Skeletal muscle satellite cell (primary cell): ENCODE measurements around the gene SMC5.

Experiments
- H3K27me3 ChIP-seq: 2 replicates; pipeline ENCODE4 v1.7.0; 2013; ENCODE audit warnings: low read length; ENCODE audit not compliant: control insufficient read depth, insufficient read depth
- H3K36me3 ChIP-seq: 2 replicates; pipeline ENCODE4 v1.7.0; 2013; ENCODE audit warnings: mild to moderate bottlenecking, control low read depth, low read length; ENCODE audit not compliant: insufficient read depth
- H3K4me1 ChIP-seq: 2 replicates; pipeline ENCODE4 v1.7.0; 2013; ENCODE audit warnings: low read length; ENCODE audit not compliant: control insufficient read depth, insufficient read depth
- H3K4me2 ChIP-seq: 2 replicates; pipeline ENCODE4 v1.7.0; 2013; ENCODE audit warnings: mild to moderate bottlenecking, low read length
- H3K4me3 ChIP-seq: 2 replicates; pipeline ENCODE4 v1.7.0; 2013; ENCODE audit warnings: low read length
- H3K9ac ChIP-seq: 2 replicates; pipeline ENCODE4 v1.7.0; 2013; ENCODE audit warnings: mild to moderate bottlenecking, low read depth, low read length, moderate library complexity
- H3K9me3 ChIP-seq: replicated peaks from 2 replicates; pipeline ENCODE4 v1.7.0; 2013; ENCODE audit warnings: mild to moderate bottlenecking, control low read depth, low read length

The SMC5 gene

DNA sequence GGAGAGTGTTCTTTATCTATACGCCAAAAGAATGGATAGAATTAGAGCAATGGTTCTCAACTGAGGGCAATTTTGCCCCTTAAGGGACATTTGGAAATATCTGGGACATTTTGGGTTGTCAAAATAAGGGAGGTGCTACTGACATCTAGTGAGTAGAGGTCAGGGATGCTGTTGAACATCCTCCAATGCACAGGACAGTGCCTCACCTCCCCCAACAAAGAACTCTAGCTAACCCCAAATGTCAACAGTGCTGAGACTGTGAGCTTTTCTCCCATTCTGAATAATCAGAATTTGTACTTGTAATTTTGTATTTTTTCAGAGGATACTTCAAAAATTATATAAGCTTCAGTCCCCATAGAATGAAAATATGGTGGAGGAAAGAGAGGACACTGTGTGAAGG, 8.6 kb upstream of the SMC5 start:
- Histone ChIP-seq H3K36me3 (no peaks in the 10 kb centered on the region), H3K4me3 (no peak overlapping the region), H3K9ac (no peak overlapping the region), H3K4me1 (peaks cover 9% of the 10 kb centered on the region), H3K4me2 (no peak overlapping the region), H3K27me3 (no peaks in the 10 kb centered on the region), H3K9me3 (no peaks in the 10 kb centered on the region)

DNA sequence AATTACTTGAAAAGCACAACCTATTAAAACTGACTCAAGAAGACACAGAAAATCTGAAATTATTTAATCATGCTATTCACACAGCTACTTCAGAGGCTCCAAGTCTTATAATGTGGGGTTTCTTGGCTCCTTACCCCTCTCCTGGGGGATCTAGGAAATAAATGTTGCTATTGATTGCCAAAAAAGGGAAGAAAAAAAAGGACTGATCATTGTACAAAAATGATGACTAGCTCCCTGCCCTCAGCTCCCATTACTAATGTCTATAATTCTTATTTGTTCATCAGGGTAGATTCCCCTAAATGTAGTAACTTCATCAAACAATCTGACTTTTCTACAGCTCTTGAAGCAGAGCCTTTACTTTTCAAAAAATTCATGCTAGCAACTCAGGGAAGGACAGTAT, 3.3 kb upstream of the SMC5 start:
- Histone ChIP-seq H3K9me3 (no peaks in the 10 kb centered on the region), H3K9ac (peak overlapping the region; percentile 99), H3K4me1 (peaks cover 41% of the 10 kb centered on the region), H3K36me3 (peaks cover 5% of the 10 kb centered on the region), H3K27me3 (no peaks in the 10 kb centered on the region), H3K4me2 (peak overlapping the region; percentile 94), H3K4me3 (peak overlapping the region; percentile 96)

DNA sequence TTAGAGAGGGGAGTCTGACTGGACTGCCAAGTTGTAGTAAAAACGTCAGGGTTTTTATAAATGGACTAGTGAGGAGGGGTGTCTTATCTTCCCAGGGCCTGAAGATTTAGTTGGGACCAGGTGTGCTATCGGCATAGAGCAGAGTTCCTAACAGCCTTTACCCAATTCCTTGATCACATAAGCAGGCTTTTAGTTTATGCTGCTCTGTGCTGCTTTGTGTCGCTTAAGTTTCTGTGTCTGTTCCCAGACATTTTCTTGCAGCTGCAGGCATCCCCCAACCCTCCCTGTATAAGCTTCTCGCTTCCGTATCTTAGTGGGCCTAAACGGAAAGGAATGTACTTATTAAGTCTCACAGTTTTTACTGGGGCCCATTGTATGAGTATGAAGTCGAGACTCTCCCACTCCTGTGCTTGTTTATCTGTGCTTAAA, 2.6 kb upstream of the SMC5 start:
- Histone ChIP-seq H3K9me3 (no peaks in the 10 kb centered on the region), H3K36me3 (peaks cover 10% of the 10 kb centered on the region), H3K4me1 (peaks cover 47% of the 10 kb centered on the region), H3K27me3 (no peaks in the 10 kb centered on the region), H3K4me2 (peak overlapping the region; percentile 94), H3K9ac (peak overlapping the region; percentile 99), H3K4me3 (peak overlapping the region; percentile 96)

- Histone ChIP-seq H3K36me3 (peaks cover 23% of the 10 kb centered on the region), H3K4me3 (peak overlapping the region; percentile 96), H3K9me3 (no peaks in the 10 kb centered on the region), H3K27me3 (no peaks in the 10 kb centered on the region), H3K9ac (peak overlapping the region; percentile 99), H3K4me1 (peaks cover 60% of the 10 kb centered on the region), H3K4me2 (peak overlapping the region; percentile 94)
Measured at GRCh38 chr9:70257502-70257901, 1.3 kb upstream of the SMC5 start.

- peak overlapping the region; percentile 96 for H3K4me3 ChIP-seq
- no peaks in the 10 kb centered on the region for H3K9me3 ChIP-seq
- peak overlapping the region; percentile 94 for H3K4me2 ChIP-seq
- no peaks in the 10 kb centered on the region for H3K27me3 ChIP-seq
- peaks cover 24% of the 10 kb centered on the region for H3K36me3 ChIP-seq
- peaks cover 67% of the 10 kb centered on the region for H3K4me1 ChIP-seq
- H3K9ac ChIP-seq = peak overlapping the region; percentile 99
Measured at GRCh38 chr9:70257991-70258691, 637 bp upstream of the SMC5 start.

GRCh38 chr9:70259512-70259802, 679 bp downstream of the SMC5 start:
- H3K9ac ChIP-seq = peak overlapping the region; percentile 99
- peak overlapping the region; percentile 94 for H3K4me2 ChIP-seq
- H3K9me3 ChIP-seq = no peaks in the 10 kb centered on the region
- peak overlapping the region; percentile 96 for H3K4me3 ChIP-seq
- peaks cover 29% of the 10 kb centered on the region for H3K36me3 ChIP-seq
- peaks cover 69% of the 10 kb centered on the region for H3K4me1 ChIP-seq
- no peaks in the 10 kb centered on the region for H3K27me3 ChIP-seq

GRCh38 chr9:70260007-70260443, 1.2 kb downstream of the SMC5 start:
- H3K9ac ChIP-seq = peak overlapping the region; percentile 99
- no peaks in the 10 kb centered on the region for H3K27me3 ChIP-seq
- peak overlapping the region; percentile 94 for H3K4me2 ChIP-seq
- peaks cover 64% of the 10 kb centered on the region for H3K4me1 ChIP-seq
- H3K4me3 ChIP-seq = peak overlapping the region; percentile 96
- H3K9me3 ChIP-seq = no peaks in the 10 kb centered on the region
- H3K36me3 ChIP-seq = peaks cover 35% of the 10 kb centered on the region

DNA sequence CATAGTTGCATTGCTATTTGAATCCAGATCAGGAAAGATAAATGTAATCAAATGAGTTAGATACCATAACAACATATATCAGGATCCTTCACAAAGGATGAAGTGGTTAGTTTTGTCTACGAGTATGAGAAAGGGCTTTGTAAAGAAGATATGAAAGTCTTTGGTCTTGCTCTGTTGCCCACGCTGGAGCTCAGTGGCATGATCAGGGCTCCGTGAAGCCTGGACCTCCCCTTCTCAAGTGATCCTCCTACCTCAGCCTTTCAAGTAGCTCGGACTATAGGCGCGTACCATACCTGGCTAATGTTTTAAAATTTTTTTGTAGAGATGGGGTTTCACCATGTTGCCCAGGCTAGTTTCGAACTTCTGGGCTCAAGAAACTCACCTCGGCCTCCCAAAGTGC, 1.8 kb downstream of the SMC5 start:
- H3K27me3 ChIP-seq = no peaks in the 10 kb centered on the region
- H3K4me1 ChIP-seq = peaks cover 59% of the 10 kb centered on the region
- peak overlapping the region; percentile 94 for H3K4me2 ChIP-seq
- H3K9me3 ChIP-seq = no peaks in the 10 kb centered on the region
- H3K36me3 ChIP-seq = peaks cover 39% of the 10 kb centered on the region
- no peak overlapping the region for H3K9ac ChIP-seq
- H3K4me3 ChIP-seq = peak overlapping the region; percentile 96

DNA sequence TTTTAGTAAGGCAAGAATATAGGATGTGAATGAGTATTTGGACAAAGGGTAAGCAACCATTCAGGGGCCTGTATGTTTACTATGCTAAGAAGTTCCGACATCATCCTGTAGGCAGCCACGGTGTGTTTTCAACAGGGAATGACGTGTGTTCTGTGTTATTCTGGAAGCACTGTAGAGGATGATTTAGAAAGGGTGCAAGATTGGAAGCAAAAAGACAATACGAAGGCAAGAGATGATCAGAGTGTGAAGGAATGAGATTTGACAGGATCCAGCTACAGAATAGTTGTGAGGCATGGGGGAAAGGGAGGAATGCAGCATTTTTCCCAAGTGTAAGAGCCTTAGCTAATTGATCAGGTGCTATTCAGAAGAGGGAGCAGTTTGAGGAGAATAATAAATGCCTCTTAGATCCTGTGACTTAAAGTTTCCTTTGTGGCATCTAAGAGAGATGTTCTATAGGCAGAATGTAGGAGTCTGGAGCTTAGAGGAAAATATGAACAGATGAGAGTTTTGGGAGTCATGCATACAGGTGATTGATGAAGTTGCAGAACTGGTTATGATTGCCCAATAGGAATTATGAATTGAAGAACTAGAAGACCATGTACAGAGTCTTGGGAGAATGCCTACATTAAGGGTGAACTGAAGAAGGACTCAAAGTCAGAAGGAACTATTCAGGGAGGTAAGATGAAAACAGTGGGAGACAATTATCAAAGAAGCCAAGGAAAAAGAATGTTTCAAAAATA, 2.5 kb downstream of the SMC5 start:
- Histone ChIP-seq H3K9me3 (no peaks in the 10 kb centered on the region), H3K36me3 (peaks cover 44% of the 10 kb centered on the region), H3K4me1 (peaks cover 54% of the 10 kb centered on the region), H3K4me2 (peak overlapping the region; percentile 94), H3K9ac (no peak overlapping the region), H3K27me3 (no peaks in the 10 kb centered on the region), H3K4me3 (peak overlapping the region; percentile 6)

GRCh38 chr9:70262366-70262765, 3.6 kb downstream of the SMC5 start:
- H3K27me3 ChIP-seq = no peaks in the 10 kb centered on the region
- H3K4me2 ChIP-seq = peak overlapping the region; percentile 29
- no peaks in the 10 kb centered on the region for H3K9me3 ChIP-seq
- H3K4me1 ChIP-seq = peaks cover 45% of the 10 kb centered on the region
- H3K9ac ChIP-seq = peak overlapping the region; percentile 10
- peaks cover 54% of the 10 kb centered on the region for H3K36me3 ChIP-seq
- peak overlapping the region; percentile 41 for H3K4me3 ChIP-seq

GRCh38 chr9:70262948-70263347, 4.2 kb downstream of the SMC5 start:
- Histone ChIP-seq H3K9me3 (no peaks in the 10 kb centered on the region), H3K9ac (peak overlapping the region; percentile 9), H3K4me3 (no peak overlapping the region), H3K27me3 (no peaks in the 10 kb centered on the region), H3K4me1 (peaks cover 39% of the 10 kb centered on the region), H3K4me2 (peak overlapping the region; percentile 29), H3K36me3 (peaks cover 59% of the 10 kb centered on the region)

GRCh38 chr9:70263421-70263820, 4.6 kb downstream of the SMC5 start:
- Histone ChIP-seq H3K4me2 (peak overlapping the region; percentile 29), H3K4me1 (peaks cover 36% of the 10 kb centered on the region), H3K36me3 (peaks cover 60% of the 10 kb centered on the region), H3K9me3 (no peaks in the 10 kb centered on the region), H3K27me3 (no peaks in the 10 kb centered on the region), H3K4me3 (no peak overlapping the region), H3K9ac (peak overlapping the region; percentile 9)
